NCI-H1930 (cell line): ENCODE data around the gene ATOH8.
"Not testable (repeated sequence)": the region's sequence is repeated elsewhere in the genome, so short reads cannot be mapped to it uniquely, and the experiment has no call there.

ENCODE experiments used
- DNase-seq, 2 experiments: peaks; one replicate each; lab custom pipeline; 2025; lab: John Stamatoyannopoulos, UW

ATOH8 gene

GRCh38 chr2:85828725-85829124 is 74.9 kb downstream of the ATOH8 start:
- peak in 1 of 2 experiments; percentile 7 for DNase-seq

- not testable (repeated sequence) for DNase-seq
These were observed 75.6 kb downstream of the ATOH8 start for GRCh38 chr2:85829394-85829793.

- DNase-seq, result no peak
These were observed 76.9 kb downstream of the ATOH8 start for GRCh38 chr2:85830645-85831044.

GRCh38 chr2:85831735-85832134 is 77.9 kb downstream of the ATOH8 start:
- DNase-seq, result no peak

- no peak for DNase-seq
These were observed 80.7 kb downstream of the ATOH8 start for GRCh38 chr2:85834466-85834865.
